HPDE6-E6E7 (cell line): ENCODE results near the gene GNB1L.

Source experiments
- DNase-seq: peaks from one replicate; pipeline ENCODE4 v3.0.0; 2011; ENCODE audit warnings: missing footprints; ENCODE audit errors: extremely low spot score

GNB1L gene

GRCh38 chr22:19876314-19876940, 21.8 kb upstream of the GNB1L start:
- no peak for DNase-seq

GRCh38 chr22:19875531-19876313, 21.0 kb upstream of the GNB1L start:
- DNase-seq: no peak

- DNase-seq: no peak
Observed at GRCh38 chr22:19875061-19875530, 20.4 kb upstream of the GNB1L start.

GRCh38 chr22:19874307-19875060, 19.8 kb upstream of the GNB1L start:
- DNase-seq: no peak

- DNase-seq: no peak
Observed at GRCh38 chr22:19873960-19874306, 19.3 kb upstream of the GNB1L start.

- DNase-seq: no peak
Observed at GRCh38 chr22:19873138-19873959, 18.7 kb upstream of the GNB1L start.

- no peak for DNase-seq
Observed at GRCh38 chr22:19872779-19873137, 18.1 kb upstream of the GNB1L start.

GRCh38 chr22:19871845-19872778, 17.4 kb upstream of the GNB1L start:
- DNase-seq: no peak

- DNase-seq: no peak
Observed at GRCh38 chr22:19871023-19871844, 16.6 kb upstream of the GNB1L start.

- DNase-seq: no peak
Observed at GRCh38 chr22:19870153-19871022, 15.7 kb upstream of the GNB1L start.

GRCh38 chr22:19869497-19870152, 15.0 kb upstream of the GNB1L start:
- no peak for DNase-seq

GRCh38 chr22:19868773-19869471, 14.2 kb upstream of the GNB1L start:
- DNase-seq: no peak

- DNase-seq: no peak
Observed at GRCh38 chr22:19868333-19868732, 13.7 kb upstream of the GNB1L start.

GRCh38 chr22:19867617-19868016, 12.9 kb upstream of the GNB1L start:
- no peak for DNase-seq

GRCh38 chr22:19866665-19867009, 12.0 kb upstream of the GNB1L start:
- no peak for DNase-seq

GRCh38 chr22:19865141-19865829, 10.6 kb upstream of the GNB1L start:
- DNase-seq: no peak

- no peak for DNase-seq
Observed at GRCh38 chr22:19864538-19865106, 9.9 kb upstream of the GNB1L start.
